Stimulated activated effector memory CD8-positive, alpha-beta T cell treated with anti-CD3 and anti-CD28 coated beads, Interleukin-12 subunit alpha, Interleukin-12 subunit beta, amount 100 ng/mL, for 72 hours (primary cell): ENCODE results near the gene CRYBG1.

Source experiments
- ATAC-seq: fragments of 150-1000 bp; cut with Tn5 transposase; 2 replicates; pipeline ENCODE4 v1.10.0; 2021
- DNase-seq, 2 donors: peaks; one replicate each; pipeline ENCODE4 v3.0.0; 2021 to 2022; ENCODE audit warnings: low spot score in 2 of 2
- H3K27ac Mint-ChIP-seq: one replicate; pipeline ENCODE4 v1.8.0; 2022; ENCODE audit warnings: mild to moderate bottlenecking, mixed read lengths
- H3K36me3 Mint-ChIP-seq: one replicate; pipeline ENCODE4 v1.8.0; 2022; ENCODE audit warnings: mild to moderate bottlenecking, mixed read lengths
- H3K4me1 Mint-ChIP-seq: one replicate; pipeline ENCODE4 v1.8.0; 2022; ENCODE audit warnings: mixed read lengths
- H3K4me3 Mint-ChIP-seq: one replicate; pipeline ENCODE4 v1.8.0; 2022; ENCODE audit warnings: mild to moderate bottlenecking, mixed read lengths
- H3K9me3 Mint-ChIP-seq: one replicate; pipeline ENCODE4 v1.8.0; 2022; ENCODE audit warnings: mixed read lengths

CRYBG1 gene

GRCh38 chr6:106477146-106477545, 116.6 kb downstream of the CRYBG1 start:
- no peaks in the 10 kb centered on the region for H3K4me1 Mint-ChIP-seq
- no peaks in the 10 kb centered on the region for H3K36me3 Mint-ChIP-seq
- DNase-seq = no peak
- H3K27ac Mint-ChIP-seq = no peak overlapping the region
- H3K9me3 Mint-ChIP-seq = no peaks in the 10 kb centered on the region
- H3K4me3 Mint-ChIP-seq = no peak overlapping the region
- ATAC-seq = no peak

- Mint-ChIP-seq H3K4me3 (no peak overlapping the region), H3K36me3 (no peaks in the 10 kb centered on the region), H3K9me3 (no peaks in the 10 kb centered on the region), H3K27ac (no peak overlapping the region), H3K4me1 (no peaks in the 10 kb centered on the region)
- DNase-seq (no peak), ATAC-seq (no peak)
Observed at GRCh38 chr6:106477790-106478189, 117.3 kb downstream of the CRYBG1 start.

- Mint-ChIP-seq H3K4me1 (no peaks in the 10 kb centered on the region), H3K36me3 (no peaks in the 10 kb centered on the region), H3K9me3 (no peaks in the 10 kb centered on the region), H3K4me3 (no peak overlapping the region), H3K27ac (no peak overlapping the region)
- ATAC-seq = no peak
- no peak for DNase-seq
Observed at GRCh38 chr6:106486236-106486635, 125.7 kb downstream of the CRYBG1 start.

GRCh38 chr6:106488494-106489370, 128.2 kb downstream of the CRYBG1 start:
- no peaks in the 10 kb centered on the region for H3K9me3 Mint-ChIP-seq
- no peak overlapping the region for H3K27ac Mint-ChIP-seq
- no peaks in the 10 kb centered on the region for H3K36me3 Mint-ChIP-seq
- no peak for DNase-seq
- no peak for ATAC-seq
- H3K4me3 Mint-ChIP-seq = no peak overlapping the region
- no peaks in the 10 kb centered on the region for H3K4me1 Mint-ChIP-seq

- H3K4me1 Mint-ChIP-seq = no peaks in the 10 kb centered on the region
- no peak overlapping the region for H3K4me3 Mint-ChIP-seq
- no peak overlapping the region for H3K27ac Mint-ChIP-seq
- no peaks in the 10 kb centered on the region for H3K36me3 Mint-ChIP-seq
- H3K9me3 Mint-ChIP-seq = no peaks in the 10 kb centered on the region
- DNase-seq (no peak), ATAC-seq (no peak)
Observed at GRCh38 chr6:106490030-106490429, 129.5 kb downstream of the CRYBG1 start.

GRCh38 chr6:106490436-106490835, 129.9 kb downstream of the CRYBG1 start:
- H3K36me3 Mint-ChIP-seq = no peaks in the 10 kb centered on the region
- no peak overlapping the region for H3K4me3 Mint-ChIP-seq
- no peaks in the 10 kb centered on the region for H3K4me1 Mint-ChIP-seq
- H3K27ac Mint-ChIP-seq = no peak overlapping the region
- no peaks in the 10 kb centered on the region for H3K9me3 Mint-ChIP-seq
- no peak for DNase-seq
- no peak for ATAC-seq

- H3K4me3 Mint-ChIP-seq = no peak overlapping the region
- H3K36me3 Mint-ChIP-seq = no peaks in the 10 kb centered on the region
- H3K9me3 Mint-ChIP-seq = no peaks in the 10 kb centered on the region
- DNase-seq (no peak), ATAC-seq (no peak)
- H3K27ac Mint-ChIP-seq = no peak overlapping the region
- no peaks in the 10 kb centered on the region for H3K4me1 Mint-ChIP-seq
Observed at GRCh38 chr6:106490974-106491373, 130.5 kb downstream of the CRYBG1 start.

- DNase-seq = no peak
- Mint-ChIP-seq H3K36me3 (no peaks in the 10 kb centered on the region), H3K27ac (no peak overlapping the region), H3K4me1 (no peaks in the 10 kb centered on the region), H3K9me3 (no peaks in the 10 kb centered on the region), H3K4me3 (no peak overlapping the region)
- no peak for ATAC-seq
Observed at GRCh38 chr6:106495014-106495413, 134.5 kb downstream of the CRYBG1 start.

- no peak for ATAC-seq
- no peaks in the 10 kb centered on the region for H3K9me3 Mint-ChIP-seq
- no peak for DNase-seq
- no peaks in the 10 kb centered on the region for H3K4me1 Mint-ChIP-seq
- H3K4me3 Mint-ChIP-seq = no peak overlapping the region
- H3K36me3 Mint-ChIP-seq = no peaks in the 10 kb centered on the region
- H3K27ac Mint-ChIP-seq = no peak overlapping the region
Observed at GRCh38 chr6:106496823-106497222, 136.3 kb downstream of the CRYBG1 start.

- Mint-ChIP-seq H3K27ac (no peak overlapping the region), H3K36me3 (no peaks in the 10 kb centered on the region), H3K4me1 (no peaks in the 10 kb centered on the region), H3K9me3 (no peaks in the 10 kb centered on the region), H3K4me3 (no peak overlapping the region)
- DNase-seq (no peak), ATAC-seq (no peak)
Observed at GRCh38 chr6:106501960-106502371, 141.4 kb downstream of the CRYBG1 start.

- H3K27ac Mint-ChIP-seq = no peak overlapping the region
- ATAC-seq = no peak
- H3K4me1 Mint-ChIP-seq = no peaks in the 10 kb centered on the region
- no peaks in the 10 kb centered on the region for H3K36me3 Mint-ChIP-seq
- no peak for DNase-seq
- H3K9me3 Mint-ChIP-seq = no peaks in the 10 kb centered on the region
- H3K4me3 Mint-ChIP-seq = no peak overlapping the region
Observed at GRCh38 chr6:106502559-106502958, 142.0 kb downstream of the CRYBG1 start.

GRCh38 chr6:106508277-106508676, 147.8 kb downstream of the CRYBG1 start:
- Mint-ChIP-seq H3K36me3 (peaks cover 6% of the 10 kb centered on the region), H3K27ac (no peak overlapping the region), H3K4me3 (no peak overlapping the region), H3K9me3 (no peaks in the 10 kb centered on the region), H3K4me1 (peaks cover 21% of the 10 kb centered on the region)
- no peak for DNase-seq
- no peak for ATAC-seq

- Mint-ChIP-seq H3K9me3 (no peaks in the 10 kb centered on the region), H3K27ac (no peak overlapping the region), H3K36me3 (peaks cover 6% of the 10 kb centered on the region), H3K4me3 (no peak overlapping the region), H3K4me1 (peaks cover 23% of the 10 kb centered on the region)
- no peak for ATAC-seq
- no peak for DNase-seq
Observed at GRCh38 chr6:106508834-106509233, 148.3 kb downstream of the CRYBG1 start.

GRCh38 chr6:106509420-106510089, 149.0 kb downstream of the CRYBG1 start:
- H3K36me3 Mint-ChIP-seq = peaks cover 6% of the 10 kb centered on the region
- H3K4me1 Mint-ChIP-seq = peaks cover 30% of the 10 kb centered on the region
- H3K9me3 Mint-ChIP-seq = no peaks in the 10 kb centered on the region
- DNase-seq (no peak), ATAC-seq (no peak)
- H3K4me3 Mint-ChIP-seq = peak overlapping the region; percentile 76
- H3K27ac Mint-ChIP-seq = peak overlapping the region; percentile 87

GRCh38 chr6:106510090-106510970, 149.8 kb downstream of the CRYBG1 start:
- peak; percentile 59 for ATAC-seq
- Mint-ChIP-seq H3K9me3 (no peaks in the 10 kb centered on the region), H3K36me3 (peaks cover 6% of the 10 kb centered on the region), H3K4me1 (peaks cover 30% of the 10 kb centered on the region), H3K27ac (peak overlapping the region; percentile 87), H3K4me3 (peak overlapping the region; percentile 76)
- peak; percentile 47 to 83 for DNase-seq
